HG03439 (cell line): ENCODE results near the gene FLAD1.

Source experiments
- ATAC-seq: cut with Tn5 transposase; IDR thresholded peaks from one replicate; pipeline ENCODE4 v1.9.1; 2021; ENCODE audit warnings: mild to moderate bottlenecking, moderate library complexity; ENCODE audit not compliant: unreplicated experiment

Gene FLAD1

DNA sequence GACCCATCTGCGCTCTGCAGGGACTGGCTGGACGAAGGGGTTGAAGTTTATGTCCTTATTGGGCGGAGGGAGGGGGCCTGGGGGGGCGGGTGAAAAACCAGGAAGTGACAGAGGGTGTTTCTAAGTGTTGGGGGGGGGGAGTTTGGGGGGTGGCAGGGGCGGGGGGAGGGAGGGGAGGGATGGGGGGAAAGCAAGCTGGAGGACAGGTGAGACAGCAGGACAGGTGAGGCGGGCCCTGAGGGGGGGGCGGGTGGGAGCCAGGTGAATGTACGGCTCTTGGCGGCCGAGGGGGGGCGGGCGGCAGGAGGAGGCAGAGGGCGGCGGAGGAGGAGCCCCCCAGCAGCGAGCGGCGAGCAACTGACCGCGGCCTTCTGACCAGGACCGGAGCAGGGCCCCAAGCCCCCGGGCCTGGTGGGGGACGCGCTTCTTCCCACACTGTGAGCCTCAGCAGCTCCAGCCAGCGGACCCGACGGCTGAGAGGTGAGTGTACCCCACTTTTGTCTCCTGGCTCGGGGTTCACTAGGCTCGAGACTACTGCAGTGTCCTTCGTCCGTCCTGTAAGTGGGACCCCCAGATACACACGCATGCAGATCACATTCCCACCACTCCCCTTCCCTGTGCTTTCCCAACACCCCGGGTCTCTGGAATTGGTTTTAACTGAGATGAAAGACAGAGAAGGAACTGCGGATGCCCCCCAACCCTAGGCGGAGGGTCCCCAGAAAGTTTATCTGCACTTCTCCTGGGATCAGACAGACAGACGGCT, 19.5 kb downstream of the FLAD1 start, which contains the start of gene ZBTB7B:
Gene ZBTB7B (plus strand): TSS at position 339 of the 763 bp plus-strand sequence. CDS start 11,859 bp downstream, outside the sequence.
- no peak for ATAC-seq

- ATAC-seq = no peak
Observed at GRCh38 chr1:155003227-155003765, 20.2 kb downstream of the FLAD1 start.

- ATAC-seq = no peak
Observed at GRCh38 chr1:155003766-155004351, 20.7 kb downstream of the FLAD1 start.

DNA sequence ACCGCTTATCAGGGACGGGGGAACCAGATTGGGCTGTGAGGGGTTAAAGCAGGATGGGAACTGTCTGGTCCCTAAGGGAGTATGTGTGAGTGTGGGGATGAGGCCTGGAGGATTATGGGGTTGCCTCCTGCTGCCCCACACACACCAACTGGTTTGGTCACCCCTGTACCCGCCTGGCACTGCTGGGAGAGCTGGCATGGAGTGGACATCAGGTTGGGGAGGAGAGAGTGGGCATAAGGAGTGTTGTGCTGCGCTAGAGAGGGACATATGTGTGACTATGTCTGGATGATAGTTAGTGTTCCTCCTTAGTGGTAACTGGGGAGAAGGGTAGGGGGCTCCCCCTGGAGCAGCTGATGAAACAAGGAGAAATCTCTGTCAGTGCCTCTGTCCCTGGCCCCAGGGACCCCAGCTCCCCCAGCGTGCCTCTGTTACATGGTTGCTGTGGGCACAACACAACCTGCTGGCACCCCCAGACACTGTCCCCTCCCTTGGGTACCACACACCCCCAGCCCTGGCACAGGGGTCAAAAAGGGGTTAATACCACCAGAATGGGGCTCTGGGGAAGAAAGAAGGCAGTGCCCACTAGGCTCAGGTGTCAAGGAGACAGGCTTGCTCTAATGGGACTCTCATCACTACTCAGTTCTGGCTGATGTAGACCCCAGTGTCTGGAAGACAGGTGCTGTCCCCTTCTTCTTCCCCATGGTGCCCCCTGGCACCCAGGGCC, 21.4 kb downstream of the FLAD1 start:
- ATAC-seq = no peak

DNA sequence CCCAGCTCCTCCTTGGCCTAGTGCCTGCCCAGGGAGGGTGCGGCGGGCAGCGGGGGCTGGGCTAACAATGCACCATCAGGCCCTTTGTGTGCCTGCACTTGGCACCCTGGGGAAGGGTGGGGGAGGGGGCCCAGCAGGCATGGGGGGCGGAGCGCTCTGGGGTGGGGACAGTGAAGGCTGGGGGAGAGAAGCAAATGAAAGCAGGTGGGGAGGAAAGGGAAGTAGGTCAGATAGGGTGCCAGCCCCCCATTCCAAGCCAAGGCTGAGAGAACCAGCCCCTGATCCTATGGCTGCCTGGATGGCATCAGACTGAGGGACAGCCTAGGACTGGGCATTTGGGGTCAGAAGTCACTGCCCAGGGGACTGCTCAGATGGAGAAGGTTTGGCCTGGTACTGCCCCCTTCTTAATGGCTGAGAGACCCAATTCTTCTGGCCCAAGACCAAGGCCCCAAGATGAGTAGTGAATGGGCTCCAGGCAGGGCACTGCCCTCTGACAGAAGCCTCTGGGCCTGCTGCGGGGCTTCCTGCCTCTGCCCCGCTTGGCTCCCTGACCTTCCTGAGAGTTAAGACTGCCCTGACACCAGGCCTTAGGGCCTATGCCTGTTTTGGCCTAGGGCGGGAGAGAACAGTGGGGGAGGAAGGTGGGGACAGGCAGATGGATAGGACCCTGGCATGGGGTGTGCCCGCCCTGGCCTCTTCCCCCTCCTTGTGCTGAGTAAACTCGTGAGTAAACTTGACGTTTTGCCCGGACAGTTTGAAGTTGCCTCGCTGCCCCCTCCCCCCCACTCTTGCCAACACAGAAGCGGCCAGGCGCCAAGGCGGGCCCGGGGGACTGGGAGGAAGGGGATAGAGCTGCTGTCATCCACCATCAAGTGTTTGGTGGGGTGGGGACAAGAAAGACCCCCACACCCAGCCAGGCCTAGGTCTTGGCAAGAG, 22.2 kb downstream of the FLAD1 start:
- ATAC-seq = no peak

GRCh38 chr1:155006601-155007101, 23.5 kb downstream of the FLAD1 start:
- no peak for ATAC-seq

GRCh38 chr1:155007251-155007828, 24.2 kb downstream of the FLAD1 start:
- ATAC-seq = no peak

- no peak for ATAC-seq
Observed at GRCh38 chr1:155008015-155008941, 25.1 kb downstream of the FLAD1 start.

DNA sequence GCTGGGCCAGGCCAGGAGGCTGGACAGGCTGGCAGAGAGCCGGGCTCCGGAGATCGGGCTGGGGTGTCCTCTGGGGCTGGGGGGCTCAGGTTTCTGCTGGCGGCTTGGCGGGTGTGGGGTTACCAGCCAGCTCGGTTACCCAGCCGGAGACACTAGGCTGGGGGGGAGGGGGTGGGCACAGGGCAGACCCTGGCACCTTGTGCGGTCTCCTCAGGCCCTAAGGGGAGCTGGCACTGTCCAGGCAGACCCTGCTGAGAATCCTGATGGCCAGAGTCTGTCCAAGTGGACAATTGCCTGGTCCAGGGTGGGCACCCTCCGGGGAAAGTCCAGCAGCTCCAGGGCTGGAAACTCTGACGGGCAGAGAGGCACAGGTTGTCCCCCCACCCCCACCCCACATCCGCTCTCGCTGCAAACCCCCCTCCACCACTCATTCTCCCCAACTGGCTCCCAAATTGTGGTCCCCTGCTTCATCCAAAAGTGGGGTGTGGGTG, 26.1 kb downstream of the FLAD1 start:
- no peak for ATAC-seq

DNA sequence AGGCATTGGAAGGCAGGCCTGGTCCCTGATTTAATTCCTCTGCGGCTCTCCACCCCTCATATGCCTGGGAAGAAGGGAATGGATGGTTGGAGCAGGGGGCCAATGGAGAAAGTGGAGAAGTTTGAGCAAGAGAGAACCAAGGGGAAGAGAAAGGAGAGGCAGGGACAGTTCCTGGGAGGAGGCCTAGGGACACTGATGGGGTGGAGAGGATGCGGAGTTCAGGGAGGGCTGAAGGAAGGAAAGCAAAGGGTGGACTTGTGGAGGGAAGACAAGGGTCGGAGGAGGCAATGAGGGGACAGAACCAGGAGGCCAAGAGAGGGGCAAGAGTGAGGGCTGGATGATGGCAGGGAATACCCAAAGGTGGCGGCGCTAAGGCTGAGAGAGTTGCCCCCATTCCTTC, 26.6 kb downstream of the FLAD1 start:
- ATAC-seq = no peak

DNA sequence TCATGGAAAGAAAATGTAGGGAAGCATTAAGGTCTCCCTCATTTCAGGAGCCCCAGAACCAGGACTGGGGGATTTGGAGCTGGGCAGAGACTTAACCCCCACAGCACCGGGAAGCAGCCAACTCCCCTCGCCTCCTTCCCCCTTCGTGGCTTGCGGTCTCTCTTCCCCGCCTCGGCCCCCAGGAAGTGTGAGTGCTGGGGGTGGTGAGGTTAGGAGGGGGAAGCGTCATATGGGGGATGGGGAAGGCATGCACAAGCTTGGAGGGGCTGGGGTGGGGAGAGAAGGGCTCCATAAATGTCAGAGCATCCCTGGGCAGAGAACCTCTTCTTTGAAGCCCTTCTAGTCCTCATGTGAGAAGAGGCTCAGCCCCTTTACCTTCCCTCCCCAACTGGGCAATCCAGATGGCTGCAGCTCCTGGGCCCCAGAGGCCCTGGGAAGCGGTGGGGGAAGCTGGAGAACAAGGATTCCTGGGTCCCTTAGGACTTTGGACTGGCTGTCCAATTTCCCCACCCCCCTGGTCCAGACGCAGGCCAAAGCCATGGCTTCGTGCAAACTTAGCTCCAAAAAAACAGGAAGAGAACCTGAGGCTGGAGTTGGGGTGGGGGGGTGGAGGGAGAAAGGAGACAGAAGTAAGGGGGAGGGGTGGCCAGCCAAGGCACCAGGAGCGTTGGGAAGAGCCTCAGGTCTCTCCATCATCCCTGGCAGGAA, 27.2 kb downstream of the FLAD1 start:
- no peak for ATAC-seq

GRCh38 chr1:155011004-155011416, 27.9 kb downstream of the FLAD1 start:
- no peak for ATAC-seq

DNA sequence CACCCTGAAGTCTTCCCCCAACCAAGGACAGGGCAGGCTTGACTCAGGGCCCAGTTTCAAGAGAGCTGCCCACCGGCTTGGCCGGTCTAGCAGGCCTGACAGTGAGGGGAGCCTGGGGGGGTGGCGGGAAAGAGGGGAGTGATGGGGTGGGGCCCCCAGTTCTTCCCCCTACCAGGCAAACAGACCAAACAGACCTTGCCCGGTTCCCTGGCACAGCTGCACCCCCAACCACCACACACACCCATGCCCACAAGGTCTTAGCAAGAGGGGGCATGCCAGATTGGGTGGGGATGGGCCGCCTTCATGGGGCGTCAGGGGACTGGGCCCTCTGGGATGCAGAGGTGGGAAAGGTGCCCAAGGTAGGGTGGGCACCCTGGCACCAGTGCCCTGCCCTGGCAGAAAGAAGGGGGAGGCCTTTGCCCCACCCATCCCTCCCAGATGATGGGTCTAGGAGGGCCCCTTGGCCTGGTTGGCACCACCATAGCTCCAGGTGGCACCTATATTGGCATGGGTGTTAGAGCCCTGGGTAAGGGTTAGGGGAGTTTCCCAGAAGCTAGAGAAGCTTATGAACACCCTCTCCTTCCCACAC, 28.4 kb downstream of the FLAD1 start:
- no peak for ATAC-seq

DNA sequence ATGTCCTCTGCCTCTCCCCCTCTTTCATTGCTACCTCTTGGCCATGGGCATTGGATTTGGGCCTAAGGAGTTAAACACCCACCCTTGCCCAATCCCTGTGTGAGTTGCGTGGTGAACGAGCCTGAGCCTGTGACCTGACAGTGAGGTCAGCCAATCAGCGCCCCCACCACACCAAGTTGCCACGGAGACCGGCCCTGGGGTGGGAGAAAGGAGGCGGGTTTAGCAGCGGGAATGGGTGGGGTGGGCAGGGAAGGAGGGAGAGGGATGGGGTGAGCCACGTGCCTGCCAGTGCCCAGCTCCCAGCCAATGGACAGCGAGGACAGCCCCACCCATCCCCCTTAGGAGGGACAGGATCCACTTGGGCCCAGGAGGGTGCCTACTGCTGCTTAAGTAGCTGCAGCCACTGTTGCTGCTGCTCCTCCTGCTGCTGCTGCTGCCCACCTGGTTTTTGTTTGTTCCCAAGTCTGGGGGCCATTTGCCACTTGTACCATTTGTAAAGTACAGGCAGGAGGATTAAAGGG, 28.9 kb downstream of the FLAD1 start:
- ATAC-seq = no peak

GRCh38 chr1:155012776-155013602, 29.8 kb downstream of the FLAD1 start:
- no peak for ATAC-seq

DNA sequence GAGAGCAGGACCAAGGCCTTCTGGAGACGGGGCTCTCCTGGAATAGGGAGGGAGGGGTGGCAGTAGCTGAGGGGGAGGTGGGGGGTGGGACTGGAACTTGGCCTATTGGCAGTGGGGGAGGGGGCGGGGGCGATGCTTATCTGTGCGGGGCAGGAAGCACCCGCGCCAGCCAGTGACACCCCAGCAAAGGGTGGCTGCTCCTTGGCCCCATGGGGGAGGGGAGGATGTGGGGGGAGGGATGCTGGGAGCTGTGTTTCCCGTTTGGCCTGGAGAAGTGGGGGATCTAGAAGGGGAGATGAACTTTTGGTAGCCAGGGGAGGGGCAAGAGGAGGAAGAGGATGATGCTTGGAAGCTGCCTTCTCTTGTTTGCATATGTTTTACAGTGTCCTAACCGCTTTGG, 30.5 kb downstream of the FLAD1 start:
- no peak for ATAC-seq
